DMS153 treated with DMSO at 0.1 percent for 48 hours (cell line): Measurements from ENCODE around the gene VRK2.
A peak's percentile ranks its signal among the peaks of the same experiment; 100 is the strongest.

ENCODE experiments used
- DNase-seq: peaks from one replicate; lab custom pipeline; 2025; ENCODE audit not compliant: unreplicated experiment; lab: John Stamatoyannopoulos, UW

The VRK2 gene

DNA sequence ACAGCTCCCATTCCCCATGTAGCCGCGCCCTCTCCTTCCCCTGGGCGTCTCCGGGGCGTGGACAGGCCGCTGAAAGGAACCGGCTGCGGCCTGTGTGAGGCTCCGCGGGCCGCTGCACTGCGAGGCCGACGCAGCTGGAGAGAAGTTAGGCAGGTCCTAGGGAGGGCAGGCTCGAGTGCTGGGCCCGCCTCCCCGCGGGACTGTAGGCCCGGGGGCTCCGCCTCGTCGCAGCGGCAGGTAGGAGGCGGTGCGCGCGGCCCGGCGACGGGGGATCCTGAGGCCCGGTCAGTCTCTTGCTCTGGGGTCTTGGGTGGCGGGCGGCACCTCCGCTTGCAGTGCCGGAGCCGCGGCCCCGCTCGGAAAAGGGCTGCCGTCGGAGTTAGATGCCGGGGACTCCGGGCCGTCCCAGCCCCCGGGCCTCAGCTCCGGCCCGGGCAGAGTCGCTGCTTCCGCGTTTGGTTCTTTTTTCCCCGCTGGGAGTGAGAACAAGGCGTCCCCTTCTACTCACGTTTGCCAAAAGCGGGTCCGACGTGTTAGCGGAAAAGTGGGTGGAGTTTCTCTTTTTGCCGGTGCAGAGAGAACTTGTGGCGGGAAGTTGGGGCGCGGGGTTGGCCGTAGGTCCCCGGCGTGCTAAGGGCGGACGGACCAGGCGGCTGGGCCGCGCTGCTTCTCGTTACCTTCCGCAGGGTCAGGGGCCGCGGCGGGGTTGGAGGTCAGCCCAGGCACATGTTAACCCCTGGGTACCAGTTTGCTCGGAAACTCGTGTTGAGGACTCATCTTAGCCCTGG lies at the start of gene VRK2:
Gene VRK2, plus strand, starts transcription at position 222 of the 788 bp plus-strand sequence. CDS start 2,026 bp downstream, outside the sequence.
- peak; percentile 80 for DNase-seq

DNA sequence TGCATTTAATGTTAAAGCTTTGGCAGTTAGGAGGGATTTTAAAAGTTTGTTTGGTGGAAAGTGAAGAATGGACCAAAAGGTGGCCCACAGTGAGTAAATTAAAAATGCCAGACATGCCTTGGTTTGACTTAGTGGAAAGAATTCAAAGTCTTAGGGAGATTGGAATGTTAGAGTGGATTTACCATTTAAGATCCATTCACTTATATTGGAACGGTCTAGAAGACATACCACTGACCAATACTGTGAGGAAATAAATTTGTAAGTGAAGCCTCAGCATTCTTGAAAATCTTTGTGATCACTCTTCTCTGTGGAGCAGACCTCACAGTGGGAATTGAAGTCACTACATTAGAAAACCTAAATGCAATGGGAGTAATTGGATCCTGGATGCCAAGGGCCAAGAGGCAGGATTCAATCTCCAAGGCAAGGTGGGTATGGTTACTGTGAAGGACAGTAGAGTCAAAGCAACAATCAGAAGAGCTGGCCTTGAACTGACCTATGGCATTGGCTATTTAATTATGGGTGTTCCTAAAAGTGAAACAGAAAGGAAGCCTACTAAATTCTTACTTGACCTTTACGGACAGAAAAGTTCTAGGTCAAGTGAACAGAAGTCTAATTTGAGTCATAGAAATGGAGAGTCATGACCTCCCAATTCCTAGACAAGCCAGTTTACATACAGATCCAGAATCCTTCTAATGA lies 40.2 kb upstream of the VRK2 start:
- no peak for DNase-seq

DNA sequence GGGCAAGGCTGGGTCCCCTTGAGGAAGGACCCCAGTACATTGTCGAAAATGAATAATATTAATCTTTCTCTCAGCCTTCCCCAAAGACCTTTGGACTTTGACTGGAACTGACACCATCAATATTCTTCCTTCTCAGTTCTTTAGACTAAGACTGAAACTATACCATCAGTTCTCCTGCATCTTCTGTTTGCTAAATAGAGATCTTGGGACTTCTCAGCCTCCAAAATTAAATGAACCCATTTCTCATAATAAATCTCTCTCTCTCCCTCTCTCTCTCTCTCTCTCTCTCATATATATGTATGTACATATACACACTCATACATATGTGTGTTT lies 39.7 kb upstream of the VRK2 start:
- DNase-seq = no peak

DNA sequence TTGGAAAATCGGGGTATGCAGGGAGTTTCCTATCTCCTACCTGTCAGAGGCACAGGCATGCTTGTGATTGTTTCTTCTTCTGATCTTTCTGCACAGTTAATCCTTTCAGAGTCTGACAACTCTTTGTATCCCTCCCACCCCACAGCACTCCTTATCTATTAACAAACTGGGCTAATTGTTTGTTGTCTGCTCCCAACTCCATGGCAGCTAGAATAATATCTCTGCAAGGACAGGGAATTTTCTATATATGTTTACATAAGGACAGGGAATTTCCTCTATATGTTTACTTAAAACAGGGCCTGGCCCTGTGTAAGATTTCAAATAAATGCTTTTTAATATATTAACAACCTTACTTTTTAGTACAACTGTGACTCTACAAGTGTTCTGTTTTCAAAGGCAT lies 36.0 kb upstream of the VRK2 start:
- no peak for DNase-seq

DNA sequence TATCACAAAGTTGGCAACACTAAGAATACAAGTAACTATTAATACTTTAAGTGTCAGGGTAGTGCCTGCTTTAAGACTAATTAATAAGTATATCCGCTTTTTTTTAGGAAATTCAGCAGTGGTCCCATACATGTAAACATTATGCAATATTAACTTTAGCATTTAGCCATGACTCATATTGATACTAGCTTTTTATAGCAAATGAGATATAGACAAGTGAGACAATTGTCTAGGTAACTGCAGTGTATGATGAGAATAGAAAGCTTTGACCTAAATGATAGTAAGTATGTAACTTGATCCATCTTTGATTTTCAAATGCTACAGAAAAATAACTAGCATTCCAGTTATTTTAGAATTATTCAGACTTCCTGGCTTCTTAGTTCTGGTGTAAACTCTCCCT lies 27.4 kb upstream of the VRK2 start:
- DNase-seq = no peak

DNA sequence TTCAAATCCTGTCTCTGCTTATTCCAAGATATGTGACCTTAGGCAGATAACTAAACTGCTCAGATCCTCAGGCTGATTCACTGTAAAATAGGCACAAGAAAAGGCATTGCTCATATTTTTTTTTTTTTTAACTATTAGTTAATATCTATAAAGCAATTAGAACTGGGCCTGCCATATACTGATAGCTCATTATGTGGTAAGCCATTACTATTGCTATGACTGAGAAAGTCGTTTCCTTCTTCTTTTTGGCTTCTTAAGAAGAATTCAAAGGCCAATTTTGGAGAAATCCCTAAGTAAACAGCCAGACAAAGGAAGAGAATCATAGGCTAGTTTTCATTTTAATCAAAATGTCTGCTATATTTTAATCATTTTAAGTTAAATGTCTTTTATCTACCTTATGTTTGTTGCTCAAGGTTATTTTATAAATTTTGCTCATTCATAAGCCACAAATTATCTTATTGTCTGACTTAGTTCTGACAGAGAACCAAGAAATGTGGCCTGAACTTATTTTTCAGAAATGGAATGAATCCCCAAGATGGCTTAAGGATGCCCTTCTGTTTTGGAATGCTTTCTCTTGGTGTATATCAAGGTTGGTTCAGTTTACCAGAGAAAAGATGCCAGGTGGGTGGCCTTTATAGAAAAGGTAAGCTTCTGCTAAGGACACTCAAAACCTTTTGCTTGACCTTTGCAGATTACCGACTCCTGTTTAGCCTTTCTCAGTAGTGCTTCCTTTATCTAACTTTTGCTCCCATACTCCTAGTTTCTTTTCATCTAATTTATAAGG lies 21.3 kb upstream of the VRK2 start:
- no peak for DNase-seq

DNA sequence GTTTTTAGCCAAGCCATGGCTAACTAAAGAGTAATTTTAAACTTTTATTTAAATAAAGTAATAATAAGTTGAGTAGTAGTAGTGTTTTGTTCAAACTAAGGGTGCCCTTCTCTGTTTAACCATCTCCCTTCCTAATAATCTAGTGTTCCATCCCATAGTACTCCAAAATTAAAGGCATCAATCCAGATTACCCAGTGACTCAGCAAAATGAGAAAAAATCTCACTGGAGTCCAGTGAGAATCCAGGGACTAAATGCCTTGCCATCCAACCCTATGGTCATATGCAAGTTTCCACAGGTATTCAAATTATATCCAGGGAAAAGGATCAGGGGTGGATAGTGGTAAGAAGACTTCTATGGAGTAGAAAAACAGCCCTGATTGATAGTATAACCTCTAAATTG lies 19.6 kb upstream of the VRK2 start:
- DNase-seq = no peak

DNA sequence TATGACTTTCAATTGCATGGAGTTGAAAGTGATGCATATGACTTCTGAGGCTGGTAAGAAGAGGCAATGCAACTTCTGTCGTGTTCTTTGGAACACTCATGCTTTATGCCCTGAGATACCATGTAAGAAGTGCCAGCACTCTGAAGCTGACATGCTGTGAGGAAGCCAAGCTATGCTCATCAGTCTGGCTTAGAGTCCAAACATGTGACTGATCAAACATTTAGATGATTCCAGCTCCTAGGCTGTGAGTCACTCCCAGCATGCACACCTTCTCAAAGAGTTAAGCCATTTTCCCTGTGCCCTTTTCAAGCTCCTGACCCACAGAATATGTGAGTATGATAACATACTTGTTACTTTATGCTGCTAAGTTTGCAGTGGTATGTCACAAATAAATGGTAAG lies 15.8 kb upstream of the VRK2 start:
- DNase-seq = no peak

DNA sequence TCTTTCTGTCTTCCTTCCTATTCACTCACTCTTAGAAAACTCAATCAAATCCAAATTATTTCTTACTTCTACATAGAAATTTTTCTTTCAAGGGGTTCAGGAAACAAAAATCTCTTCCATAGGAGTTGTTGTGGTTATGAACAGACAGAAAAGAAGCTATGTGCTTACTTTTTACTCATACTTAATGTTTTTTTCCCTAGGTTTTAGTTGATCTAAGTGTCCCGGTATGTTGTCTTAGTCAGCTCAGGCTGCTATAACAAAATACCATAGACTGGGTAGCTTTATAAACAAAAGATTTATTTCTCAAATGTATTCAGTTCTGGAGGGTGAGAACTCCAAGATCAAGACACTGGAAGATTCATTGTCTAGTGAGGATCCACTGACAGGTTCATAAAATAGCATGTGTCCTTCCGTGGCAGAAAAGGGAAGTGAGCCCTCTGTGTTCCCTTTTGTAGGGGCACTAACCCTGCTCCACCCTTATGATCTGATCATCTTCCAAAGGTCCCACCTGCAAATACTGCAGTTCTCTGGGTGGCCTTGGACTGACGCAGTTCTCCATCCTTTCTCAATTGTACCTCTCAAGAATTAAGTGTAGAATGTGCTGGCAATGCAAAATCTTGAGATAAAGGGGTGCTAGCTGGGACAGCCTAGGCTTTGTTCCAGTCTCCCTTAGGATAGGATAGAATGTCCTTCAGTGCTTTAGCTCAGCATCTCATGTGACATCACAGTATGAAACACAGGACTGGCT lies 14.4 kb upstream of the VRK2 start:
- no peak for DNase-seq

DNA sequence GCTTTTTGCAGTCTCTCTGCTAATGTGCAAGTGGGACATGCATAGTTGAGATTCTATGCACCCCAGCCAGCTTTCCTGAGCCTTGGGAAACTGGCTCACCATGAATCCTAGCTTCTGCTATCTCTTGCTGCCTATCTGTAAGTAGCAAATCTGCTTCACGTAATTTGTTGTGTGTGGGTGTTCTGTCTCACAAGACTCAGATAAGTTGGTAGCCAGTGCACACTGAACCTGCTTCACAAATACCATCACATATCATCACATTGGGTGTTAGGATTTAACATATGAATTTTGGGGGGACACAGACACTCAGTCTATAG lies 13.9 kb upstream of the VRK2 start:
- no peak for DNase-seq

DNA sequence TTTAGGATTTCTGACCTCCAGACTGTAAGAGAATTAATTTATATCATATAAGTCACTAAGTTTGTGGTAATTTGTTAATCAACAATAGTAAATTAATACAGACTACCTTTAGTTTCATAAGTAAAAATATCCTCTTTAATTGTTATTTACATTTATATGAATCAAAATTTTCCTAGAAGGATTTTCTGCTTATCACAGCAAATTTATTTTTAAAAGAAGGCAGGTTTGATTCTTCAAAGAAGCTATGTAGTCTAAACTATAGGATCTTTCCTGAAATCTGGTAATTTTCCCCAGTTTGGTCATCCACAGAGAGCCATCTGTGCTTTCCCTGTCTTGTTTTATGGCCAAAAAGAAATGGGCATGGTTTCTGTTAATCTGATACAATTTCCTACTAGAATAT lies 13.1 kb upstream of the VRK2 start:
- DNase-seq = no peak

DNA sequence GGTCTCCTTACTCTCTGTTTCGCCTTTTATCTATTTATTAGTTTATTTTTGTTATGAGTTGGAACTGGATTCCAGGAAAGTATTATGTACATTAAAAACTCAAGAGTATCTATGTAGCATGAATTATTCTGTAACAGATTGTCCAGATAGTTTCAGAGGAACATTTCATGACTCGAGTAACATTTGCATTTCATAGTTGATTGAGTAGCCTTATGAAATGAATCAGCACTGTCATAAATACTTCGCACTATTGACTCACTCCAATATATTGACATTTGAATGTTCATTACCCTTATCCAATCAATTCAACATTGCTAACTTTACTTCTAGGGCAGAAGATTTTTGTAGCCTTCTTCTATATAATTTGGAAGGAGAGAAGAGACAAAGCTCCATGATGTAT lies 11.3 kb upstream of the VRK2 start:
- DNase-seq = no peak

DNA sequence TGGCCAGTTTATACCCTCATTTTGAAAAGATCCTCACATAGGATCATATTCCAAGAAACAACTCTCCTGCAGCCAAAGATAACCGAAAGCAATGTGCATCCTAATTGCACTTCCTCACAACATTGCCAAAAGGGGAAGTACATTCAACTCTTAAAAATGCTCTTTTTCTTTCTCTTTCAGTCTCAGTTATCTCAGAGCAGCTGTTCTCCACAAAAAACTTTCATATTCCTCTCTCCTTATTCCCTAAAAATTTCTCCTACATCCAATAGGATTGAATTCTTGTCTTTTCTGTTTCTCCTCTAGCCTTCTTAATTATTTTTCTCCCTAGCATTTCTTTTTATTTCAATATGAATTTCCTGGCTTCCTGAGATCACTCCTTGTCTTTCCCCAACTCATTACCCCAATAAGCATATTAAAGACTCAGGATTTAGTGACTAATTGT lies 7.4 kb upstream of the VRK2 start:
- DNase-seq = no peak

DNA sequence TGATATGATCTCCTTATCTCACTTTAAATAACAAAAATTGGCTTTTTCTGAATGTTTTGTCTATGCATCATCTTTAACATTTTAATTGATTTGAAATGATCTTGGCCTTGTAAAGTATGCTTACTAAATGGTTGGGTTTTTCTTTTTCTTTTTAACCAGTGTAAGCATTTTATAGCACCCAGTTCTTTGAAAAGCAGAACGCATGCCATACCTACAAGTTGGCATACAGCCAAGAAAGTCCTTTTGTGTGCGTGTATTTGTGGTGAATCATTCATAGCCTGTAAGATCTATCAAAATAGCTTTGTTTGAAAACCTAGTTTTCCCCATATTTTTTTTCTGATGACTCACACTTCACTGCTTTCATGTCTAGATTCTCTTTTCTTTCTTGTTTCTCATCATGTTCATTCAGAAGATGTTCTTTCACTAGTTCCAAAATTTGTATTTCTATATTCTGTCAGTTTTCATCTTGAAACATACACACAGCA lies 4.1 kb upstream of the VRK2 start:
- DNase-seq = peak; percentile 61

DNA sequence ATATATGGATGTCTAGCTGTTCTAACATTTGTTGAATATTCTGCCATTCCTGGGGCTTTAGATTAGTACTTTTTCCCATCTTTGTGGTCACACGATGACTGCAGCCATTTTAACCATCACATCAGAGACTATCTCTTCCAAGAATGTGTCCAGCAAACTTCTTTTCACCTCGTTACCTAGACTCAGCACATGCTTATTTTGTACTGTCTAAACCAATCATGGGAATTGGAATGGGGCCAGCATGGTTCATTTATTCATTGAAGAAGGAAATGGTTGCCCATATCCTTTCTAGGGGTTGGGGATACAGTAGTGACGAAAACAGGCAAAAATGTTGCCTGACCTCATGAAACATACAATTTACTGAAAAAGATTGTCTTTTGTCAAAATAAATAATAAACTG lies 2.5 kb upstream of the VRK2 start:
- DNase-seq = no peak

DNA sequence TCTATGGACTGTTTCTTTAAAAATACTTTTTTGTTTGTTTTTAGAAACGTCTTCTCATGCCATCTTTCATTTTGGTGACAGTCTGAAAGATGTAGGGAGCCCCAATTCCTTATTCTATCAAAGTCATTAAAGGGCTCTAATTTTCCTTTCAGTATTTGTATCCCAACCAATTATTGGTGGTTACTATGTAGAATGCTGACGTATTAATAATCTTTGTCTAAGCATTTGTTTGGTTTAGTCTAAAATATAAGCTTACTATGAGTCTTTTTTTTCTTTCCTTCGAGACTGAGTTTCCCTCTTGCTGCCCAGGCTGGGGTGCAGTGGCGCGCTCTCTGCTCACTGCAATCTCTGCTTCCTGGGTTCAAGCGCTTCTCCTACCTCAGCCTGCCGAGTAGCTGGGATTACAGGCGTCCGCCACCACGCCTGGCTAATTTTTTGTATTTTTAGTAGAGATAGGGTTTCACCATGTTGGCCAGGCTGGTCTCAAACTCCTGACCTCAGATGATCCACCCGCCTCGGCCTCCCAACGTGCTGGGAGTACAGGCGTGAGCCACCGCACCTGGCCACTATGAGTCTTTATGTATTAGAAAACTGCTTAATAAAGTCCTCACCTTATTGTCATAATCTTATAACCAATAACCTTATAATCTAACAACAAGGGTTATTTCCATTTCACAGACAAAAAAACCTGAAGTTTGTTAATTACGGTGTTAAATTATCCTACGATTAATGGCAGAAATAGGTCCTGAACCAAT lies 849 bp upstream of the VRK2 start:
- no peak for DNase-seq

DNA sequence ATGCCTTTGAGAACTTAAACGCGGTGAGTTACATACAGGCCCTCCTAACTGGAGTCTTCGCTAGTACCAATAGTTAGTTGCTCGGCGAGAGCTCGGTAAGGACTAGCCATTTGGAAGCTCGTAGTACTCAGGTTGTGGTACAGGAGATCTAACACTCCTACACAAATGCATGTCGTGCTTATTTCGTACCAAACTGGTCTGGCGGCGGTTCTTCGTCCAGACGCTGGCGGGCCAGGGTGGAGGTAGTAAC lies 346 bp upstream of the VRK2 start:
- DNase-seq = no peak

DNA sequence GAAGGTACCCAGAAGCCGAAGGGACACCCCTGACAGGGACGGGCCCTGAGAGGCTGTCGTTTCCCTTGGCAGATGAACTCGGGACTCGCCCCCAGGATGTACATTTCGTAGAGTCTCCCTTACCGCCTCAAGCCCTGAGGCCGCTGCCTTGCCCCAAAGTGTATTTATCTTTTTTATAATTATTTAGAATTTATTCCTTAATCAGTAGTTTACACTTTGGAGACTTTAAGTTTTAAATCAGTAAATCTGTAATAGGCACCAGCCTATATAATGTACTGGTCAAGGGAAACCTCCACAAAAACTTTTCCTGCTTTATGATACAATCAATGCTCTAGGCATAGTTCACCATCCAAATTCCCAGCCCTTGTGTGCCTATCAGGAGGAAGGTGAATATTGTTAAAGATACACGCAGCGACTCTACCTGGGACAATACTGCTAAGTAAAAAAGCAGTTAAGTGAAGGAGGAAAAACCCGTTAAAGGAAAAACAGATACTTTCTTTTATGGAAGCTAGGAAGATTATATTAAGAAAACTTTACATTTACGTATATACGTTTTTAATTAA lies 848 bp downstream of the VRK2 start:
- DNase-seq = peak; percentile 56

DNA sequence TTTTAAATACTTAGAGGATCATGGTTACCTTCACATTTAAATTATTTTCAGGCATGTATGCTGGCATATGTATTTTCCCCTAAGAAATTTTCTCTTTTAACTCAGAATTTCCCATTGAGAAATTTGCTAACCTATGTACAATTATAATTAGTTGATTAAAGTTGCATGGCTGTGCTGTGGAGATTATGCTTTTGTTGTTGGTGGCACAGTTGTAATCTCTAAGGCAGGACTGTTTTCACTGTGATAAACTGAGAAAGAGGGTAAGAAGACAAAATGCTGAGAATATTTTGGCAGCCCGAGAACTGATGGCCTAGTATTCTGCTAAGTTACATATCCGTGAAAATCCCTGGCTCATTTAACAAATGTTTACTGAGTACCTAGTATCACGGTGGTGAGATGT lies 1.4 kb downstream of the VRK2 start:
- DNase-seq = no peak

DNA sequence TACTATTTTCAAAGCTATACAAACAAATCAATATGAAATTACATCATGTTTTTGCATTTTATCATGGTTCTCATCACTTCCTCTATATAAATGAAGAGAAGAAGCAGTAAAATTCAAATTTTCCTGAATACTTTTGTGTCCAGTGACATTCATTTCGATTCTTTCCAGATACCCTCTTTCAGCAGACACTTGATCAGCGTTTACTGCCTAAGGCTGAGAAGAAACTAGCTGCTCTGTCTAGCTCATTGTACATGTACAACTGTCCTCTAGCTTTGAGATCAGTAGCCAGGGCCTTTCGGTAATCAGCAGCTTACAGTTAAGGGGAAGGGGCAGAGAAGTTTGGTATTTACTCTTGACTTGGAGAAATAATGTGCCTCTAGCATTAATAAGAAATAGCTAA lies 4.8 kb downstream of the VRK2 start:
- DNase-seq = no peak

DNA sequence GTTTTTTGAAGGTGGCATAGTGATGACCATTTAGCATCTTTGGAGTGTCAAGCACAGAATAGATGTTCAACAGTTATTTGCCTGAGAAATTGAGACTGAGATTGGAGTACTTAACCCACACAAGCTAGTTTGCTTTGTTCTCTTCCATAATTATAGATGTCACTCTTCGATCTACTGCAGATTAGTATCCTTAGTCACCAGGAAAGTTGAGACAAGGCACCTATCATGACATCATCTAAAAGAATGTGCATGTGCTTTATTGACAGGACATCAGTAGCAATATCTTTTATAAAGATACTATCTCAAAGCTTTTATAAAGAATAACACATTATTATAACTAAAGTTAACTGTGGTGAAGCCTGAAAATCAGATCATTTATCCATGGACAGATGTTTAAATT lies 6.4 kb downstream of the VRK2 start:
- no peak for DNase-seq
